ENCODE measurements around the gene ADAM29.

The ADAM29 gene

GRCh38 chr4:174926958-174927357 lies 8.8 kb downstream of the ADAM29 start:
- DNase-seq (ENCODE audit: low spot score), result no peak
- TF ChIP-seq CTCF (IDR thresholded peaks at IDR 0.05; ENCODE audit: extremely low read depth, insufficient read depth, missing control alignments), result no peak
- in situ Hi-C loops (cut with MboI; ENCODE audit: low pct_unique_long_range_greater_than_20kb, low sequenced_read_pairs, unreplicated experiment), result no loop called here

GRCh38 chr4:174928174-174928573 lies 10.0 kb downstream of the ADAM29 start:
- in situ Hi-C loops (cut with MboI; ENCODE audit: low pct_unique_long_range_greater_than_20kb, low sequenced_read_pairs, unreplicated experiment), result no loop called here
- TF ChIP-seq CTCF (IDR thresholded peaks at IDR 0.05; ENCODE audit: extremely low read depth, insufficient read depth, missing control alignments), result no peak
- DNase-seq (ENCODE audit: low spot score), result no peak

- in situ Hi-C loops (cut with MboI; ENCODE audit: low pct_unique_long_range_greater_than_20kb, low sequenced_read_pairs, unreplicated experiment), result no loop called here
- TF ChIP-seq CTCF (IDR thresholded peaks at IDR 0.05; ENCODE audit: extremely low read depth, insufficient read depth, missing control alignments), result no peak
- no peak for DNase-seq (ENCODE audit: low spot score)
Observed at GRCh38 chr4:174928575-174929253, 10.6 kb downstream of the ADAM29 start.

- DNase-seq (ENCODE audit: low spot score), result no peak
- in situ Hi-C loops (cut with MboI; ENCODE audit: low pct_unique_long_range_greater_than_20kb, low sequenced_read_pairs, unreplicated experiment), result no loop called here
- no peak for TF ChIP-seq CTCF (IDR thresholded peaks at IDR 0.05; ENCODE audit: extremely low read depth, insufficient read depth, missing control alignments)
Observed at GRCh38 chr4:174929346-174929745, 11.2 kb downstream of the ADAM29 start.

GRCh38 chr4:174930895-174931294 lies 12.7 kb downstream of the ADAM29 start:
- no peak for TF ChIP-seq CTCF (IDR thresholded peaks at IDR 0.05; ENCODE audit: extremely low read depth, insufficient read depth, missing control alignments)
- in situ Hi-C loops (cut with MboI; ENCODE audit: low pct_unique_long_range_greater_than_20kb, low sequenced_read_pairs, unreplicated experiment), result no loop called here
- DNase-seq (ENCODE audit: low spot score), result no peak

- in situ Hi-C loops (cut with MboI; ENCODE audit: low pct_unique_long_range_greater_than_20kb, low sequenced_read_pairs, unreplicated experiment), result no loop called here
- TF ChIP-seq CTCF (IDR thresholded peaks at IDR 0.05; ENCODE audit: extremely low read depth, insufficient read depth, missing control alignments), result no peak
- DNase-seq (ENCODE audit: low spot score), result no peak
Observed at GRCh38 chr4:174933083-174933482, 14.9 kb downstream of the ADAM29 start.

All from GM13977 (cell line).